Measurements from ENCODE around the gene JKAMP. TPM values are rescaled to one million over a fixed set of nuclear protein-coding genes. Genes with fewer than 3 reads are reported as not detected.
A peak's percentile ranks its signal among the peaks of the same experiment; 100 is the strongest.

JKAMP gene
- total RNA-seq, 1 donor from 2014 or later = 26.0 TPM

- intact Hi-C loops (cut with micrococcal nuclease) = loop anchor here (5.0 to 10.0 kb wide), 3 partner anchors 206 to 1056 kb away; partner anchors contain the start of genes KIAA0586, PCNX4 and TIMM9
- DNase-seq (ENCODE audit: low spot score) = no peak
- Mint-ChIP-seq H3K4me3 (ENCODE audit: low read depth) (peak overlapping the region; percentile 91), H3K27ac (peak overlapping the region; percentile 79), H3K9me3 (no peaks in the 10 kb centered on the region), H3K36me3 (ENCODE audit: low read depth) (peaks cover 23% of the 10 kb centered on the region), H3K27me3 (ENCODE audit: low read depth) (no peaks in the 10 kb centered on the region), H3K4me1 (ENCODE audit: low read depth) (peaks cover 43% of the 10 kb centered on the region)
Observed at GRCh38 chr14:59483363-59483762, 954 bp upstream of the JKAMP start.

GRCh38 chr14:59484639-59485175, 390 bp downstream of the JKAMP start:
- no peaks in the 10 kb centered on the region for H3K9me3 Mint-ChIP-seq
- peak overlapping the region; percentile 84 for H3K27ac Mint-ChIP-seq
- H3K4me3 Mint-ChIP-seq (ENCODE audit: low read depth) = peak overlapping the region; percentile 91
- intact Hi-C loops (cut with micrococcal nuclease) = loop anchor here (1.0 to 10.0 kb wide), 5 partner anchors 20 to 1057 kb away; partner anchors contain the start of genes DAAM1, KIAA0586, PCNX4 and TIMM9
- peaks cover 52% of the 10 kb centered on the region for H3K4me1 Mint-ChIP-seq (ENCODE audit: low read depth)
- no peak for DNase-seq (ENCODE audit: low spot score)
- no peaks in the 10 kb centered on the region for H3K27me3 Mint-ChIP-seq (ENCODE audit: low read depth)
- H3K36me3 Mint-ChIP-seq (ENCODE audit: low read depth) = peaks cover 29% of the 10 kb centered on the region

GRCh38 chr14:59490756-59491155, 6.4 kb downstream of the JKAMP start:
- DNase-seq (ENCODE audit: low spot score) = no peak
- intact Hi-C loops (cut with micrococcal nuclease) = no loop called here
- Mint-ChIP-seq H3K27me3 (ENCODE audit: low read depth) (no peaks in the 10 kb centered on the region), H3K4me3 (ENCODE audit: low read depth) (no peak overlapping the region), H3K9me3 (no peaks in the 10 kb centered on the region), H3K4me1 (ENCODE audit: low read depth) (peaks cover 25% of the 10 kb centered on the region), H3K36me3 (ENCODE audit: low read depth) (peaks cover 72% of the 10 kb centered on the region), H3K27ac (no peak overlapping the region)

- no peaks in the 10 kb centered on the region for H3K9me3 Mint-ChIP-seq
- no peak overlapping the region for H3K4me3 Mint-ChIP-seq (ENCODE audit: low read depth)
- H3K27me3 Mint-ChIP-seq (ENCODE audit: low read depth) = no peaks in the 10 kb centered on the region
- DNase-seq (ENCODE audit: low spot score) = no peak
- peaks cover 80% of the 10 kb centered on the region for H3K36me3 Mint-ChIP-seq (ENCODE audit: low read depth)
- intact Hi-C loops (cut with micrococcal nuclease) = no loop called here
- peaks cover 26% of the 10 kb centered on the region for H3K4me1 Mint-ChIP-seq (ENCODE audit: low read depth)
- H3K27ac Mint-ChIP-seq = no peak overlapping the region
Observed at GRCh38 chr14:59492384-59492783, 8.1 kb downstream of the JKAMP start.

- no peaks in the 10 kb centered on the region for H3K9me3 Mint-ChIP-seq
- H3K36me3 Mint-ChIP-seq (ENCODE audit: low read depth) = peaks cover 32% of the 10 kb centered on the region
- H3K4me3 Mint-ChIP-seq (ENCODE audit: low read depth) = no peak overlapping the region
- no peaks in the 10 kb centered on the region for H3K27me3 Mint-ChIP-seq (ENCODE audit: low read depth)
- H3K4me1 Mint-ChIP-seq (ENCODE audit: low read depth) = peaks cover 7% of the 10 kb centered on the region
- H3K27ac Mint-ChIP-seq = no peak overlapping the region
- intact Hi-C loops (cut with micrococcal nuclease) = loop anchor here (10.0 kb wide), 1 partner anchor 684 kb away; no protein-coding TSS in a partner anchor
- no peak for DNase-seq (ENCODE audit: low spot score)
Observed at GRCh38 chr14:59500732-59501131, 16.4 kb downstream of the JKAMP start.

- Mint-ChIP-seq H3K4me3 (ENCODE audit: low read depth) (no peak overlapping the region), H3K4me1 (ENCODE audit: low read depth) (peaks cover 4% of the 10 kb centered on the region), H3K27me3 (ENCODE audit: low read depth) (no peaks in the 10 kb centered on the region), H3K36me3 (ENCODE audit: low read depth) (peaks cover 20% of the 10 kb centered on the region), H3K9me3 (no peaks in the 10 kb centered on the region), H3K27ac (no peak overlapping the region)
- DNase-seq (ENCODE audit: low spot score) = no peak
- intact Hi-C loops (cut with micrococcal nuclease) = loop anchor here (10.0 kb wide), 1 partner anchor 682 kb away; no protein-coding TSS in a partner anchor
Observed at GRCh38 chr14:59503256-59503655, 18.9 kb downstream of the JKAMP start.

- no peak overlapping the region for H3K4me3 Mint-ChIP-seq (ENCODE audit: low read depth)
Observed at GRCh38 chr14:59507063-59507751, 22.9 kb downstream of the JKAMP start.

GRCh38 chr14:59507752-59508103, 23.4 kb downstream of the JKAMP start:
- H3K4me3 Mint-ChIP-seq (ENCODE audit: low read depth) = no peak overlapping the region
- peaks cover 9% of the 10 kb centered on the region for H3K27me3 Mint-ChIP-seq (ENCODE audit: low read depth)
- H3K4me1 Mint-ChIP-seq (ENCODE audit: low read depth) = peaks cover 4% of the 10 kb centered on the region
- H3K9me3 Mint-ChIP-seq = no peaks in the 10 kb centered on the region
- H3K27ac Mint-ChIP-seq = no peak overlapping the region
- no peak for DNase-seq (ENCODE audit: low spot score)
- H3K36me3 Mint-ChIP-seq (ENCODE audit: low read depth) = peaks cover 9% of the 10 kb centered on the region
- intact Hi-C loops (cut with micrococcal nuclease) = loop anchor here (1.0 to 10.0 kb wide), 3 partner anchors 69 to 677 kb away; partner anchors contain the start of gene CCDC175

More at GRCh38 chr14:59507063-59507751, 22.9 kb downstream of the JKAMP start:
- intact Hi-C loops (cut with micrococcal nuclease) = loop anchor here (1.0 to 10.0 kb wide), 3 partner anchors 69 to 678 kb away; partner anchors contain the start of gene CCDC175
- no peak overlapping the region for H3K27ac Mint-ChIP-seq
- H3K4me1 Mint-ChIP-seq (ENCODE audit: low read depth) = peaks cover 4% of the 10 kb centered on the region
- DNase-seq (ENCODE audit: low spot score) = peak; percentile 33
- peaks cover 9% of the 10 kb centered on the region for H3K27me3 Mint-ChIP-seq (ENCODE audit: low read depth)
- peaks cover 12% of the 10 kb centered on the region for H3K36me3 Mint-ChIP-seq (ENCODE audit: low read depth)
- H3K9me3 Mint-ChIP-seq = no peaks in the 10 kb centered on the region

GRCh38 chr14:59509101-59509500, 24.8 kb downstream of the JKAMP start:
- H3K27ac Mint-ChIP-seq = no peak overlapping the region
- H3K4me3 Mint-ChIP-seq (ENCODE audit: low read depth) = no peak overlapping the region
- H3K27me3 Mint-ChIP-seq (ENCODE audit: low read depth) = peaks cover 9% of the 10 kb centered on the region
- peaks cover 2% of the 10 kb centered on the region for H3K36me3 Mint-ChIP-seq (ENCODE audit: low read depth)
- H3K9me3 Mint-ChIP-seq = no peaks in the 10 kb centered on the region
- DNase-seq (ENCODE audit: low spot score) = no peak
- intact Hi-C loops (cut with micrococcal nuclease) = loop anchor here (5.0 to 10.0 kb wide), 2 partner anchors 382 to 676 kb away; no protein-coding TSS in a partner anchor
- peaks cover 4% of the 10 kb centered on the region for H3K4me1 Mint-ChIP-seq (ENCODE audit: low read depth)

- Mint-ChIP-seq H3K9me3 (no peaks in the 10 kb centered on the region), H3K27me3 (ENCODE audit: low read depth) (peaks cover 14% of the 10 kb centered on the region), H3K4me3 (ENCODE audit: low read depth) (no peak overlapping the region), H3K4me1 (ENCODE audit: low read depth) (no peaks in the 10 kb centered on the region), H3K27ac (no peak overlapping the region), H3K36me3 (ENCODE audit: low read depth) (no peaks in the 10 kb centered on the region)
- DNase-seq (ENCODE audit: low spot score) = no peak
- intact Hi-C loops (cut with micrococcal nuclease) = no loop called here
Observed at GRCh38 chr14:59510001-59510400, 25.7 kb downstream of the JKAMP start.

GRCh38 chr14:59510966-59511365, 26.6 kb downstream of the JKAMP start:
- no peaks in the 10 kb centered on the region for H3K36me3 Mint-ChIP-seq (ENCODE audit: low read depth)
- DNase-seq (ENCODE audit: low spot score) = no peak
- no peaks in the 10 kb centered on the region for H3K4me1 Mint-ChIP-seq (ENCODE audit: low read depth)
- H3K9me3 Mint-ChIP-seq = no peaks in the 10 kb centered on the region
- intact Hi-C loops (cut with micrococcal nuclease) = no loop called here
- peaks cover 14% of the 10 kb centered on the region for H3K27me3 Mint-ChIP-seq (ENCODE audit: low read depth)
- no peak overlapping the region for H3K27ac Mint-ChIP-seq
- no peak overlapping the region for H3K4me3 Mint-ChIP-seq (ENCODE audit: low read depth)

- Mint-ChIP-seq H3K36me3 (ENCODE audit: low read depth) (no peaks in the 10 kb centered on the region), H3K27me3 (ENCODE audit: low read depth) (peaks cover 14% of the 10 kb centered on the region), H3K4me1 (ENCODE audit: low read depth) (no peaks in the 10 kb centered on the region), H3K4me3 (ENCODE audit: low read depth) (no peak overlapping the region), H3K27ac (no peak overlapping the region), H3K9me3 (no peaks in the 10 kb centered on the region)
- DNase-seq (ENCODE audit: low spot score) = no peak
- intact Hi-C loops (cut with micrococcal nuclease) = no loop called here
Observed at GRCh38 chr14:59511916-59512575, 27.7 kb downstream of the JKAMP start.

- H3K27ac Mint-ChIP-seq = no peak overlapping the region
- no peak overlapping the region for H3K4me3 Mint-ChIP-seq (ENCODE audit: low read depth)
- H3K4me1 Mint-ChIP-seq (ENCODE audit: low read depth) = no peaks in the 10 kb centered on the region
- peaks cover 3% of the 10 kb centered on the region for H3K27me3 Mint-ChIP-seq (ENCODE audit: low read depth)
- intact Hi-C loops (cut with micrococcal nuclease) = no loop called here
- H3K36me3 Mint-ChIP-seq (ENCODE audit: low read depth) = no peaks in the 10 kb centered on the region
- DNase-seq (ENCODE audit: low spot score) = no peak
- no peaks in the 10 kb centered on the region for H3K9me3 Mint-ChIP-seq
Observed at GRCh38 chr14:59520224-59520623, 35.9 kb downstream of the JKAMP start.

Data from activated T-helper 2 cell treated with anti-CD3 and anti-CD28 coated beads, Interferon-gamma antibody, Interleukin-2, Interleukin-4, amounts not matched to agents 10 μg/mL and 5 μg/mL and 100 μg/mL, durations not matched to agents 14 hours and 24 hours and 36 hours (primary cell).